Body of pancreas (tissue), 4 donors: Measurements from ENCODE around the gene TAAR9.

ENCODE experiments used
- CTCF ChIP-seq, 7 experiments: fragments of 450-650 bp in 4 of 7; fragments of 200-600 bp in 3 of 7; sonication (generic) in 3 of 7; IDR thresholded peaks; one replicate each; pipeline ENCODE4 v1.5.1; 2016 to 2019; ENCODE audit warnings: antibody characterized with exemption in 7 of 7
- POLR2A ChIP-seq, 3 donors: fragments of 450-650 bp; IDR thresholded peaks; one replicate each; pipeline ENCODE4 v1.6.1; 2016; ENCODE audit warnings: antibody characterized with exemption in 3 of 3, mild to moderate bottlenecking in 2 of 3

GRCh38 chr6:132526461-132526860 is 11.6 kb upstream of the TAAR9 start:
- no peak for TF ChIP-seq CTCF (IDR thresholded peaks at IDR 0.05)
- no peak for TF ChIP-seq POLR2A (IDR thresholded peaks at IDR 0.05)
